Heart left ventricle (tissue), 13 donors: ENCODE measurements around the gene PREX1.

Experiments
- CTCF ChIP-seq, 12 donors: fragments of 200-600 bp; sonication (generic) in 4 of 12; IDR thresholded peaks; one replicate each; pipeline versions ENCODE4 v1.5.0 to v1.8.0; 2018 to 2022; ENCODE audit warnings: antibody characterized with exemption in 12 of 12, mild to moderate bottlenecking in 5 of 12
- POLR2A ChIP-seq, 2 donors: fragments of 450-650 bp; IDR thresholded peaks; one replicate each; pipeline ENCODE4 v1.6.1; 2017; ENCODE audit warnings: antibody characterized with exemption in 2 of 2, mild to moderate bottlenecking in 2 of 2, moderate library complexity in 2 of 2
- donor health status: ischemic (EF 13 %, LVEDD 7.1; RV severe dilation, severe dysfunction).
- donor health status: DM: no; HTN: yes; CAD: no.
- donor health status: DM: no; HTN: no; CAD: no.
- donor health status: ischemic (EF 25% LVEDD 6.9; RV normal size, moderate dysfunction).
- donor health status: ischemic (EF 25% LVEDD 5.7; RV mildly dilated, moderate dysfunction).
- donor health status: ischemic (EF 35%, LVEDD 5.7; RV mildly dilated, moderate dysfunction).
- donor health status: nonischemic (EF 11% LVEDD 7.7; RV severe dilation, severe dysfunction).
- donor health status: DM: yes; HTN: yes; CAD: no.
- donor health status: PGD.
- donor health status: ischemic (EF 29% LVEDD 5.4; RV normal size, mild dysfunction).
- donor health status: nonischemic (EF 23%, LVEDD 6.1; RV moderate dilation, normal function).

DNA sequence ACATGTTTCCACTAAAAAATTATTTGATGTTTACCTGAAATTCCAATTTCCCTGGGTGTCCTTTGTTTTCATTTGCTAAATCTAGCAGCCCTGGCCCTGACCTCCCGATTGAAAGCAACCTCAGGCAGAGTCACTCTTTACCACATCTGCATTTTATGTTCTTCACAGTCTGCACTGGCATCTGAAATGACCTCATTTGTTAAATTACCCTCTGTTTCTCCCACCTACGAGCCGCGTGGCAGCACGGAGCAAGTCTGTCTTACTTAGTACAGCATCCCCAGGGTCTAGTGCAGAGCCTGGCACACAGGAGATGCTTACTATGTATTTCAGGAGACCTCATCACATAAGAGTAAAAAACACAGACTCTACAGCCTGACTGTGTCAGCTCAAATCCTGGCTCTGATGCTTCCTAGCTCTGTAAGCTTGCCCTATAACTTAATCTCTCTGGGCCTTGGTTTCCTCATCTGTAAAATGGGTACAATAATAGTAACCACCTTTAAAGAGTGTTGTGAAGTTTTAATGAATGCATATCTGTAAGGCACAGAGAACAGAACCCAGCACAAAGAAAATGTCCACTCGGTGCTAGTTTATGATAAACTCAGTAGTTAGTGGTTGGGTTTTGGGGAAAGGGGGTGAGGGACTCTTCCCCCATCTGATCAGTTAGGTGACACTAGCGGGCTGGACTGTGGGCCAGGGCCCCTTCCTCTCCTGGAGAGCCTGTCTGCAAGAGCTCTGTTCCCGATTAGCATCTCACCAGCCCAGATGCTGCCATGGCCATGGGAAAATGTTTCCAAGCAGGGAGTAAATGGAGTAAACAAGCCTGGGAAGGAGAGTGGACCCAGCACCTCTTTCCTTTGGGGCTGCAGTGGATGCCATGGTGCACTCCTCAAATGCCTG is 88.2 kb downstream of the PREX1 start:
- TF ChIP-seq POLR2A (IDR thresholded peaks at IDR 0.05) (no peak), CTCF (IDR thresholded peaks at IDR 0.05) (no peak)
